Bronchial epithelial cell (primary cell): Measurements from ENCODE around the gene SLX9. TPM values are rescaled to one million over a fixed set of nuclear protein-coding genes. Genes with fewer than 3 reads are reported as not detected.

Experiments
- DNase-seq: peaks from one replicate; pipeline ENCODE4 v3.0.0-alpha.2; 2010; ENCODE audit warnings: low read depth
- FAIRE-seq: peaks from 2 replicates; lab custom pipeline; 2011; peaks lifted over from hg19 to GRCh38; lab: Jason Lieb, UNC
- H3K27me3 ChIP-seq: 2 replicates; pipeline ENCODE4 v1.5.1; 2011; ENCODE audit warnings: low read length; ENCODE audit not compliant: control insufficient read depth, insufficient read depth
- H3K36me3 ChIP-seq: 2 replicates; pipeline ENCODE4 v1.5.1; 2011; ENCODE audit warnings: low read length; ENCODE audit not compliant: control insufficient read depth, insufficient read depth
- H3K4me3 ChIP-seq: 2 replicates; pipeline ENCODE4 v1.5.1; 2011; ENCODE audit warnings: mild to moderate bottlenecking, low read depth, low read length, control low read depth
- CTCF ChIP-seq: IDR thresholded peaks from 2 replicates; pipeline ENCODE4 v1.5.1; 2011; ENCODE audit warnings: mild to moderate bottlenecking, moderate library complexity, low read length, control low read depth, inconsistent platforms; ENCODE audit not compliant: insufficient read depth, severe bottlenecking
- total RNA-seq: library from RNA; depleted of rRNA; stranded (reverse); fragments of >200 nt; gene quantifications from 2 replicates; pipeline ENCODE4 v1.2.1, GENCODE V29; 2014

The SLX9 gene
- total RNA-seq, 1 donor from 2014 or later: 34.0 TPM

- DNase-seq (no peak), FAIRE-seq (no peak)
- peaks cover 3% of the 10 kb centered on the region for H3K27me3 ChIP-seq
- H3K4me3 ChIP-seq: no peak overlapping the region
- no peaks in the 10 kb centered on the region for H3K36me3 ChIP-seq
- TF ChIP-seq CTCF: no peak
Observed at GRCh38 chr21:44908908-44909307, 30.9 kb upstream of the SLX9 start.

GRCh38 chr21:44909719-44910118, 30.1 kb upstream of the SLX9 start:
- H3K4me3 ChIP-seq: no peak overlapping the region
- FAIRE-seq (no peak), DNase-seq (no peak)
- H3K36me3 ChIP-seq: no peaks in the 10 kb centered on the region
- peaks cover 3% of the 10 kb centered on the region for H3K27me3 ChIP-seq
- no peak for TF ChIP-seq CTCF

GRCh38 chr21:44910229-44911067, 29.4 kb upstream of the SLX9 start:
- Histone ChIP-seq H3K4me3 (no peak overlapping the region), H3K27me3 (peaks cover 3% of the 10 kb centered on the region), H3K36me3 (no peaks in the 10 kb centered on the region)
- no peak for TF ChIP-seq CTCF
- FAIRE-seq (no peak), DNase-seq (no peak)

- peaks cover 3% of the 10 kb centered on the region for H3K27me3 ChIP-seq
- TF ChIP-seq CTCF: no peak
- peak; percentile 89 for FAIRE-seq
- H3K4me3 ChIP-seq: no peak overlapping the region
- DNase-seq: no peak
- H3K36me3 ChIP-seq: no peaks in the 10 kb centered on the region
Observed at GRCh38 chr21:44911068-44911383, 28.8 kb upstream of the SLX9 start.

GRCh38 chr21:44911384-44912157, 28.3 kb upstream of the SLX9 start:
- Histone ChIP-seq H3K36me3 (no peaks in the 10 kb centered on the region), H3K27me3 (peaks cover 3% of the 10 kb centered on the region), H3K4me3 (no peak overlapping the region)
- FAIRE-seq (no peak), DNase-seq (peak; percentile 32)
- peak; percentile 67 for TF ChIP-seq CTCF
